ENCODE data around the gene ZNF407.

Gene ZNF407

DNA sequence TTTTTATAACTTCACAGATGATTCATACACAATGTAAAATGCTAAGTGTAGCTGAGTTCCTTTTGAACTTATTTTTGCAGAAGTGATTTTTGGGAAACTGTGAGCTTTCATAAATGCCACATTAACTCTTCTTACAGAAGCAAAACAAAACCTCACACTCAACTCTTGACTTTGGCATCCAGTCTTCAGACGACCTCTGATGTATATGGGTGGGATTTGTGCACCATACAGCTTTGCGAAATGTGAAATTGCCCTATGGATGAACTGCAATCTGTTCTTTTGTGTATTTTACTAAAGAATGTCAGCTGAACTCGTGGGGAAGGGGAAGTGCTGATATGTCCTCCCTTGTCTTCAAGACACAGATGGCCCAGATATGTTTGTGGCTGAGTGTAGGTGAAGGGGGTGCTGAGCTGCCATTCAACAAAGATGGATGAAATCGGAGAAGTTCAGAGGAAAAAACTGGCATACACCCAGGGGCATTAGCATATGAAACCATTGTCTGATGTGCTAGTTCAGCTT is 393.0 kb downstream of the ZNF407 start:
- in situ Hi-C loops (cut with MboI; ENCODE audit: low sequenced_read_pairs): no loop called here

DNA sequence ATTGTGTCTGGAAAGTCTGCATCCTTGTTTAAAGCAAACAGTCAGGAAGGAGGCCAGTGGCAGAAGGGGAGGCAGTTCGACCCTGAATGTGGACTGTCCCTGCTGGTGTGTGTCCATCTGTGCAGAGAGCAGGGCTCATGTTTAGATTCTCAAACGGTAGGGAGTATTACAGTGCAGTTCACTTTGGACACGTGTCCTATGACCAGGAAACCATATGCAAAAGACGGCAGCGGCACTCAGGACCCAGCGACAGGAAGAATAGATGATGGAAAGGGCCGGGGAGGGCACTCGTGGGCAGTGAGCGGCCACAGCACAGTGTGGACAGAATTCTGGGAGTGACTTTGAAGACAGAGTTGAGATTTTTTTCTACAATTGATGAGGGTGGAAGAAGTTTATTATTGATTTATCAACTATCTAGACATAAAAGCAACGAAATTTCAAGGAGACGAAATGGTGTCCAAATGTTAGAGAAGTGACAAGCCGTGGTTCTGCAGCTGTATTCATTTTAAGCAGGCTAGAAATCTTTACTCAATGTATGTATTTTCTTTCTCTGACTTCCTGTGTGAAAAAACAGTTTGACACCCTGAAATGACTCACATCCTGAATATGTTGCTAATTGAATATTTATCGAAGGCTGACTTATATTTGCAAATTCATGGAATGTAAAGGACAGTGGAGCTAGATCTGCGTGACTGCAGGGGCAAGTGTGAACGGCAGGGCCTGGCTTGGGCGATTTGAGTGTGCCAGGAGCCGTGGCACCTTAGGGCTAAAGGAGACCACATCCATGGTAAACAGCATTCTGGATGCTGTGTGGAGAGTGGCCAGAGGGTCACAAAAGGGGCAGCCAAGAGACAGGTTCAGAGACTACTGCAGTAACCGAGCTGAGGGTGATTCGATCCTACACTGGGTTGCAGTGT is 397.1 kb downstream of the ZNF407 start:
- in situ Hi-C loops (cut with MboI; ENCODE audit: low sequenced_read_pairs): no loop called here

DNA sequence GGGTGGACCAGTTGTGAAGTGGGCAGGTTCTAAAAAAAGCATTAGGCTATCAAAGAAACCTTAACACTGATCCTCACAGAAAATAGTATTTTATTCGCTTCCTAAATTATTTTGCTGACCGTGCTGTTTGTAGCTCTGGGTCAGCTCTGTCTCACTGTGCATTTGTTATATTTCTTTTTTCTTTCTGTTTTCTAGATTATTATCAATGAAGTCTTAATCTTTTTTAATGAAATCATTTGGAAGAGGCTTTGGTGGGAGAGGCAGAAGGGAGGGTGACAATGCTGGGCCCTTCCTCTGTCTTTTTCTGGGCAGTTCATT is 397.7 kb downstream of the ZNF407 start:
- in situ Hi-C loops (cut with MboI; ENCODE audit: low sequenced_read_pairs): no loop called here

DNA sequence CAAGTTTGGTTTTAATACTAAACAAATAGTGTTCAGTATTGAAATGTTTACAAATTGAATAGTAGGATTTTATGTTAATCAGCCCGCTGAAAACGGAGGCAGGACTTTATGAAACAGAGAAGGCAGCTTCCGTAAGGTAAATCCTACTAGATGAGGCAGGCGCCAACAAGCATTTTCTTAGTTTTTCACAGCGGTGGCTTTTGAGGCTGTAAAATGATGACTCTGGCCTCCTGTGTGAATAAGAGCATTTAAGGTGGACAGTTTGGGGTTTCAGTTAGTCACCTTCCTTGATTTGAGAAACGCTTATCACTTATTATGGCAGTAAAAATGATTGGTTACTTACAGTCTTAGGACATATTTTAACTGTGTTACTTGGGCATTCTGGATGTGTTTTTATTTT is 398.4 kb downstream of the ZNF407 start:
- in situ Hi-C loops (cut with MboI; ENCODE audit: low sequenced_read_pairs): no loop called here

DNA sequence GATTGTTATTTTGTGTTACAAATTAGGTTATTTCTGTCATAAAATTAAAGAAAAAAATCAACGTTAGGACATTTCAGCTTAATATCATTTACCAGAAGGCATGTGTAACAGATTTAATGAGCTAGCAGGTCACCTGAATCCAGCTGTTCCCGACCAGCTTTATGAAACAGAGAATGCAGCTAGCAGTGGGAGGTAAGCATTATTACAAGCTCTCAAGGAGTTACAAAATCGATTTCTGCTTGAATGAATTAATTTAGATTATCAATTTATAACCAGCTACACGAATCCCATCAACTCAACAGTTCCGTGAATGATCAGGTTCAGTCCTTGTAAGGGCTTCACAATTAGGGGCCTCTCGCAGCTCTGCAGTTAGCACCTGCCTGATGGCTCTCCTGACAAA is 399.3 kb downstream of the ZNF407 start:
- in situ Hi-C loops (cut with MboI; ENCODE audit: low sequenced_read_pairs): no loop called here

DNA sequence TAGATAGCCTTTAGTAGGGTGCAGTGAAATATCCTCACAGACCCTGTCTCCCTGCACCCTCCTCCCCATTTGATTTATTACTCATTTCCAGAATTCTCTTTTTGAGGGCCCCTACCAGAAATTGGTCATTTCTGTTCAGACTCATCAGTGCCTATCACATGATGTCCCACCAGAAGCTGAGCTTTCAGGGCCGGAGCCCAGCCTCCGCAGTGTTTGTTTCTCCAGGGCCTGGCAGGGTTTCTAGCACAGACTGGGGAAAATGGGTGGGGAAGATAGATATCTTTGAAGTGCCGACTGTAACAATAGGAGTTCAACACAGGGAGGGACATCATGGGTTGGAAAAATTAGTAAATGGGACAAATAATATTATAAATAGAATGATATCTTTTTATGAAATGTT is 403.2 kb downstream of the ZNF407 start:
- in situ Hi-C loops (cut with MboI; ENCODE audit: low sequenced_read_pairs): no loop called here

DNA sequence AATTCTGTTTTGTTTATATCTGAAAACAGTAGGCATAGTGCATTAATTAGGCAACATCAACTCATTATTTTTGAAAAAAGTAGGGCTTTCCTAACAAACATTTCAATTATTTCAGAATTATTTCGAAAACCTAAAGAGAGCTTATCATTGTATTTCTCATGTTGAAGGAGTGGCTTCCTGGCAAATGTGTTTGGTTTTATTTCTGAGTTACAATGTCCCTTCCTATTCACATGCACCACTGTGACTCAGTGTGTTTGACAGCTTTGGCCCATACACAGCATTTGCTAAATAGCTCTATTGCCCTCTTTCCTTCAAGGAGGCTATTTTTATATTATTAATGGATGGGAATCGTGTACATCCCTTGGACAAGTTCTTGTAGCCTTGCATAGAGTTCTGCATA is 405.4 kb downstream of the ZNF407 start:
- in situ Hi-C loops (cut with MboI; ENCODE audit: low sequenced_read_pairs): no loop called here

DNA sequence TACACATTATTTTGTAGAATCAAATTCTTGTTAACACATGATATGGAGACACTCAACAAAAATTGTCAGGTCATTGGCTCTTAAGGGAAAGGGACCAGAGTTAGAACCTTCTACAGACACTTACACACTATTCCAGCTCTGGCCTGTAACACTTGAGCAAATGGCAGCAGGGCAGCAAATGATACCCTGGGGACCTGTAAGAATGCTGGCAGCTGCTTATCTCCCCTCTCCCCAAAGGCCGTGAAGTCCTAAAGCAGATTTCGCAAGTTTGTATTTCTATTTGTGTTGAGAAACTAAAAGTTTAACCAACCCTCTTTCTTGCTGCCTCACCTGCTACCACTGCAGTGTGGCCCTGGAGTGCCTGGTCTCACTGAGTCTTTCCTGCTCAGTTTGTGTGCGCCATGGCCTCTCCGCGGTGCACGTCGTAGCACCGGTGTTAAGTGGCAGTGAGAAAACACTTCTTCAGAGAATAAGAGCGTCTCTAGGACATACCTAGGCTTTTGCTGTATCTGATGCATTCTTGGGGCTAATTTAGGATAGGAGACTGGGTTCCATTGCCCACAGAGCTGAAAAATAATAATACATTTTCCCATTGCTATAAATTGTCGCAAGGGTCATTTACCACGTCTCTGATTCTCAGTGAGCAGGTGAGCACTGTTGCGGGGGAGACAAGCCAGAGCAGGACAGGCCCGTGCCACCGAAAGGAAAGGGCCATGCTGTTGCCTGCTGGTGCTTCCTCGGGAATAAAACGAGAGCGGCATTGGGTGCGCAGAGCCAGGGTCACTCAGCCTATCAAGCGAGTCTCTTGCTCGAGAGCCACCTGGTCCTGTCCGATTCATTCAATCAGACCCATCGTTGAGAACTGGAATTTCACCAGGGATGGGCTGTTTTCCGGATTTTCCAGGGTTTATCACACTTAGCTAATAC is 406.4 kb downstream of the ZNF407 start:
- in situ Hi-C loops (cut with MboI; ENCODE audit: low sequenced_read_pairs): no loop called here

DNA sequence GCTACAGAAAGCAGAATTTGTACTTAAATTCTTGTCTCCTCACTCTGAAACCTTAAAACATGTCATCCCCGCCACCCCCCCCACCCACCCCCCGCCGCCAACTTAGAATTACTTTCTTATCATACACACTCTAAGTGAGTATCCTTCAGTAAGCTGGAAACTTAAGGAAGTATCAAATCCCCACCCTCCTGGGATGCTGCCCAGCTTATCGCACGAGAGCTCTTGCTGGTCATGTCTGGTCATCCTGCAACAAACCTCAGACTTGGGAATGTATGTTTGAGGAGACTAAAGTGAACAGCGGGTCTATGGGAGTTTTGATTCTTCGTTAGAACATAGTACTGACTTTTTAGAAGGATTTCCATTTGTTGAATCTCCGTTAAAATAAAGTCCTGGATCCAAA is 408.0 kb downstream of the ZNF407 start:
- in situ Hi-C loops (cut with MboI; ENCODE audit: low sequenced_read_pairs): no loop called here

DNA sequence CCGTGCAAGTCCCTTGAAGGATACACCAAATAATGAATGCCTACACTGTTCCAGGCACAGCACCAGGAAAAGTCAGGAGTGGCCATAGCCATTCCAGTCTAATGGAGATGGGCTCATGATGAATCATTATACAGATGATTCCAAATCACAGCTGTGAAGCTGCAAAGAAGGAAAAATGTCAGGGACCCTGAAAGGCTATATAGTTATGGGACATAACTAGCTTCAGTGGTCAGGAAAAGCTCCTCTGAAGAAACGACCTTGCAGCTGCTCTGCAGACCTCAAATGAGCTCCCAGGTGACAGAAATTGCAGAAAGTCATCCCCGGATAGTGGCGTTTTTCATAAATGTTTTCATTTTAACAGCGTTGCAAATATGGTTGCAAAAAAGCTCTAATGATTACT is 410.5 kb downstream of the ZNF407 start:
- in situ Hi-C loops (cut with MboI; ENCODE audit: low sequenced_read_pairs): no loop called here

DNA sequence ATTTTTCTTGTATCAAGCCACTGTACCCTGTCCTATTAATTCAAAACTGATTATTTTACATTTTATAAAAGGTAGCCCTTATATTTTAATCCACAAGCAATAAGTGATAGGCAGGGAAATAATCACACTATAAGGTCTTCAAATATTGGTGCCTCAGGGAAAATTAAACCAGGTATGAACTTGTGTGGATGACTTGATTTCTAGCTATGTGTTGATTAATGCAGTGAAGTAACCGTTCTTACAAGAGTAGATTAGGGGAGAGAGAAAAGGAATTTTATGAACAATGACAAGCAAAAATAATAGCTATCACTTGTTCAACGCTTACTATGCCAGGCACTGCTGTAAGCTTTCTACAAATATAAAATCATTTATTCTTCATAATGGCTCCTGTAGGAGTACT is 411.6 kb downstream of the ZNF407 start:
- in situ Hi-C loops (cut with MboI; ENCODE audit: low sequenced_read_pairs): no loop called here

DNA sequence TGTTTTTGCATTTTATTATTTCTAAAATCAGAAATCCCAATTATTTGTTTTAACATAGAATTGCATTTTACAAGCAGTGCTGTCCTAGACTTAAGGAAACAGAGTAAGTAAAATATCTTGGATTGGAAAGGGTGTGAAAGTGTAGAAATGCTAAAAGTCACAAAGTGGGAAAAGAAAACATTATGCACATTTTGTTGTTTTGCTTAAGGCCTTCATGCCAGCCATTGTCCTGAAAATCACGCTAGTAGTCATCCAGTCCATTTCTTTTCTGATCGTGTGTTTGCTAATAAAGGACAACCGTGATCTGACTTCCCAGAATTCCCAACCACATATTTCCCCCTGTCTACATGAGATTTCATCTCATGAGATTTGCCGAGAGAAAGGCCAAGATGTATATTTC is 412.2 kb downstream of the ZNF407 start:
- in situ Hi-C loops (cut with MboI; ENCODE audit: low sequenced_read_pairs): no loop called here

DNA sequence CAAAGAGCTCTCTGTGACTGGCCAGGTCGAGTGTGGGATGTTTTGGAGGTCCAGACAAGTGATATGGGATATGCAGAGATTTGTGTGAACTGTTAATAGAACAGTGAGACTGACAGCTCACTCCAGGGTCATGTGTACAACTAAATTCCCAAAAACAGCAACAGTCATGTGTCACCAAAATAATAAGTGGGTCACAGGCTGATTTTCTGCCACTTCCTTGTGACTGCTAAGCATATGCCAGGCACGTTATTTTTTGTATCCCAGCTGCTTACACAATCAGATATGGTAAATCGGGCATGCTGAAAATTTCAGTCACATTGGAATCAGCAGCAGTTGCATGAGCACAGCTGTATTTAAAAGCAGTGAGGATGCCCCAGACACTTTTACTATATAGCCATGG is 412.6 kb downstream of the ZNF407 start:
- in situ Hi-C loops (cut with MboI; ENCODE audit: low sequenced_read_pairs): no loop called here

DNA sequence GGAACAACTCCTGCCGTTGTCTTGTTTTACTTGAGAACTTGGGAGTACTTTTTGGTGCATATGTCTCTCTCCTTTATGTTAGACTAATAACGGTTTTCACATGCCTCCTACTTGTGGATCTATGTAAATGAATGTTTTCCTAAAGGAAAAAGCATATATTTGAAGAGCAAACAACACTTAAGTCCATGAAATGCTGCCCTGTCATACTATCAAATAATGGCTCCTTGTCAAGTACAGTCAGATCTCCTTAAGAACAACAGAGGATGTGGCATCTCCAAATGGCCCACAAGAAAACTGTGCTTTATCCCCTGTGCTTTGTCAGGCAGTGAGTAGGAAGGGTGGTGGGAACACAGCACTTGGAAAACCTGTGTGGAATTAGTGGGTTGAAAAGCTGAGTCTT is 413.0 kb downstream of the ZNF407 start:
- in situ Hi-C loops (cut with MboI; ENCODE audit: low sequenced_read_pairs): no loop called here

DNA sequence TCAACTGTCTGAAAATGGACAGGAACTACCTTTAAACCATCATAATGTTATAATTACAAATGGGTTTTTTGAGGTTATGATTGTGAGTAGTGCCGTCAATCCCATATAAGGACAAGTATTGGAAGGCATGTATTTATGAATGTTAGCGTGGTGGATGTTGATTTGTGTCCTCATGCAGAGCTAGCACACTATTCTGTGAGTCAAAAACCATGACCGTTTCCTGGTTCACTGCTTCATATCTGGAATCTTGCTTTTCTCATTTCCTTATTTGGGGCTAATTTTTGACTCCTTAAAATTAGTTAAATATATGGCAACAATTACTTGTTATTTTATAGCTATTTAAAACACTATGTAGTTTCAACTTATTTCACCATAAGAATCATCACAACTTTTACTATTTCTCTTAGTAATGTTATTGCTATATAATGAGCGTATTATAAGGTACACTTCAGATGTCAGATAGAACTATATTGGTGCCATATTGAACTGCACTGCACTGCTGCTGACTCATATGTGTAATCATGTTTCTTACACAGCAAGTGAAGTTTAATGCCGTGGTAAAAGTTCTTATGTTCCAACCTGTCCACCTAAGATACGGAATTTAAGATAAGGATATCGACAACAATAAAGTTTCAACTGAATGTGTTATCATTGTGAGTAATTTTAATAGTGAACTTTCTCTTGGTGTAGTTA is 418.5 kb downstream of the ZNF407 start:
- in situ Hi-C loops (cut with MboI; ENCODE audit: low sequenced_read_pairs): no loop called here

DNA sequence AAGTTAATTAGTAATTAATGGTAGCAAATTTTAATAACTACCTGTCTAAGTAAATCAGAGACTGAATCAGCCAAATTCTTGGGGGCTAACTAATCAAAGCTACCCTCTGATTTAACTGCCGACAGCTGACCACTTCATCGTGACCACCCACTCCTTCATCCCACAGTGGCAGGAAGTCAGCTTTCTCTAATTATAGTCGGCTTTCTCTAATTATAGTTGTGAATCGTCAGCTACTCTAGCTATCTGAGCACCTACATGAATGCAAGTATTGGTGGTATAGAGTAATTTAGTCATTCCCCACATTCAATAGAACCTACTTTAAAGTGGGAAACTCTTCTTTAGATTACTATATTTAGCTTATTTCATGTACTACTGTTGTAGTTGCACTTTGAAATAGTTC is 425.8 kb downstream of the ZNF407 start:
- in situ Hi-C loops (cut with MboI; ENCODE audit: low sequenced_read_pairs): no loop called here

DNA sequence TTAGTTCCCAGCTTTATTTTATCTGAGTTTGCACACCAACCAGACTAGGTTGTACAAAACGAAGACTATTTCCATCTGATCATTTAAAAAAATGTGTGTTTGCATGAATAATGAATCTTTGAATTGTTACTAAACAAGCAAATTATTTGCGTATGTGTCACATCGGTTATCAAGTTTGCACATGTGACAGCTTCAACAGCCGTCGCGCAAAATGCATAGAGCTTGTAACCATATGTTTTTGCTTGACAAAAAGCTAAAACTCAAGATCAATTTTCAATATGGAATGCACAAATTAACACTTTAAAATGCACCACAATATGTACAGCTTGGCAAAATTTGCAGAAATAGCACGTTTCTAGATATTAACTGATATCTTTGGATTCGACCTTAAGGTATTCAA is 427.2 kb downstream of the ZNF407 start:
- in situ Hi-C loops (cut with MboI; ENCODE audit: low sequenced_read_pairs): no loop called here

DNA sequence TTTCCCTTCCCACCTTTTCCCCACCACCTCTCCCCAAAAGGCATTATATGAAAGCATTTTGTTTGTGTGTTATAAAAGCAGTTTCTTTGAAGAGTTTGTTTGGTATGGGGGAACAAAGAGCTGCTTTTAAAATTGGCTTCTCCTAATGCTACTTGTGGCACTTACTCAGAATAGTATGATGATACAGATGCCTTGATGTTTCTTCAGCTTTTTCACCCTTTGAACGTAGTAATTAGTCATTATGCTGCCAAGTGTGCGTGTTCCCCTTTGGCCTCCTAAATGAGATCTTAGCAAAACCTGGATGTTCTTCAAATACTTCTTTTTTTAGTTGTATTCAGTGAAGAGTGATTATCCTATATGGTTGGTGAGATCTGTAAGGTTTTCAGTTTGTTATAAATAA is 427.9 kb downstream of the ZNF407 start:
- in situ Hi-C loops (cut with MboI; ENCODE audit: low sequenced_read_pairs): no loop called here

DNA sequence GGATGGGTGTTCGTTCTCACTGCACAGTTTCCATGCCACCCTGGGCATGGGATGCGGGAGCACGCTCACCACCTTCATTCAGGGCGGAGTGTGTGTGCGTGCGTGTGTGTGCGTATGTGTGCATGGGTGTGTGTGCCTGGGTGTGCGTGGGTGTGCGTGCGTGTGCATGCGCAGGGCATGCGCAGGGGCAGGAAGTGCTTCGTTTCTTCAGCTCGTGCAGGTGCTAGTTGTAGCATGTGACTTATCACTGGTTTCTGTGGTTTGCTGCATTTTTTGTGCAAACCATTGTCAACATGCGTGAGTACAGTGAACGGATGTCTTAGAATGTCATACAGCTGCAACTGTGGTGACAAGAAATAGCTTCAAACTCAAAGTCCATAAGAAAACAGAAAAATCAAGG is 431.8 kb downstream of the ZNF407 start:
- in situ Hi-C loops (cut with MboI; ENCODE audit: low sequenced_read_pairs): no loop called here

DNA sequence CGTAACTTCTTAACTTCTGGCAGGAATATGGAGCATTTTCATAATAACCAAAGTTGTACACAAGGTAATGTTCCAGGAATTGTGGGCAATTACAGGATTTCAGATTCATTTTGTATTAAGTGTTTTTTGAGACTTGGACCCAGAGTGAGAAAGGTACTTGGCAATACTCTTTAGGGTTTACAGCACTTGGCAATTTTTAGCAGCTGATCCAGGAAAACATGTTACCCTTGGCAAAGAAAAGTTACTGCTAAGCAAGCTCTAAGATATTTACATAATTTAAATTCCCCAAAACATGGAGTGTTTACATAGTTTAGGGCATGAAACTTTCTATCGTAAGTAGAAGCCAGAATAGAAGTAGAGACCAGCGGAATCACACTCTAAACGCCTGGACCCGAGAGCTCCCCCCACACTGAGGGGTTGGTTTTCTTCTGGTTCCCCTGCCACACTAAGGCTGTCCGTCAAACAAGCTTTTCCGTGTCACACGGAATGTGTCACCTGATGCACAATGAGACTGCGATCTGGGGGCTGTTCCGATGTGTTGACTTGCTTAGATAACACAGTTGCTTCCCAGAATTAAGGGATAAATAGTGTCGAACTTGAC is 434.1 kb downstream of the ZNF407 start:
- in situ Hi-C loops (cut with MboI; ENCODE audit: low sequenced_read_pairs): no loop called here

DNA sequence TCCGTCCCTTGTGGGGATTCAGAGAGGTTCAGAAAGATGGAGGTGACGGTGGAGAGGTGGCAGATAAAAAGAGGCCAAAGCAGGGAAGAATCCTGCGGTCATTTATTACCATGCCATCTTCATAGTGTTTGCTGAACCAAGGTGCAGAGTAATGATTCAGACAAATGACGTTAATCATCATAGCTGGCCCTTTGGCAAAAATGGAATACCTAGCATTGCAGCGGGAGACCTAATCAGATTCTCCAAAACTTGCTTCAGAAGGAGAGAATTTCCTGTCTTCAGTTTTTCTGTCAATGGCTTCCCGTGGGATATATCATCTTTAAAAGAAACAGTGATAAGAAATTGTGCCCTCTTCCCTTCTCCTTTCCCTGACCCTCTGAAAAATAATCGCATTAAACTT is 435.8 kb downstream of the ZNF407 start:
- in situ Hi-C loops (cut with MboI; ENCODE audit: low sequenced_read_pairs): no loop called here

Measured in HL-60/S4 treated with retinoic acid at 250 ng/mL for 4 days and 3 days (cell line).